Hepatocyte (in vitro differentiated cells): ENCODE measurements around the gene HEXD.

Experiments used
- EZH2phosphoT487 ChIP-seq: fragments of 200-600 bp; sonication (generic); IDR thresholded peaks from one replicate; pipeline ENCODE4 v1.6.1; 2018; ENCODE audit warnings: antibody characterized with exemption, mild to moderate bottlenecking, low read depth, moderate library complexity; ENCODE audit not compliant: unreplicated experiment, severe bottlenecking
- TF ChIP-seq, protein P1 (sequence below): fragments of 200-600 bp; sonication (generic); IDR thresholded peaks from 2 replicates; pipeline ENCODE4 v1.5.1; 2016; ENCODE audit warnings: antibody characterized with exemption, mild to moderate bottlenecking; ENCODE audit not compliant: poor library complexity

DNA sequence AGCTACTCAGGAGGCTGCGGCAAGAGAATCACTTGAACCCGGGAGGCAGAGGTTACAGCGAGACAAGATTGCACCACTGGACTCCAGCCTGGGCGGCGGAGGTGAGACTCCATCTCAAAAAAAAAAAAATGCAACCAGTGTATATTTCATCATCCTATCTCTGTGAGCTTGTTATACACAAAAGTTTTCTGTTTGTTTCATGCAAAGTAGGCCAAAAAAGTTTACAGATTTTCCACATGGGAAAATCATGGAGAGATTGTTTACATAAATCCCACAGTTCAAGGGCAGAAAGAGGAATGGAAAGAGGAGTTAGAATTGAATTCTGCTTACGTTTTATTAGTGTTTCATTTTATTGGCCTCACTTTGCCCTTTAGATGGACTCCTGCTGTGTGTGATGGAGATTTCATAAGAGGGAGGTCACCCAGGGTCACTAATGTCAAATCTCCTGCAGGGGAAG lies 65.1 kb downstream of the HEXD start:
- TF ChIP-seq, protein P1, sequence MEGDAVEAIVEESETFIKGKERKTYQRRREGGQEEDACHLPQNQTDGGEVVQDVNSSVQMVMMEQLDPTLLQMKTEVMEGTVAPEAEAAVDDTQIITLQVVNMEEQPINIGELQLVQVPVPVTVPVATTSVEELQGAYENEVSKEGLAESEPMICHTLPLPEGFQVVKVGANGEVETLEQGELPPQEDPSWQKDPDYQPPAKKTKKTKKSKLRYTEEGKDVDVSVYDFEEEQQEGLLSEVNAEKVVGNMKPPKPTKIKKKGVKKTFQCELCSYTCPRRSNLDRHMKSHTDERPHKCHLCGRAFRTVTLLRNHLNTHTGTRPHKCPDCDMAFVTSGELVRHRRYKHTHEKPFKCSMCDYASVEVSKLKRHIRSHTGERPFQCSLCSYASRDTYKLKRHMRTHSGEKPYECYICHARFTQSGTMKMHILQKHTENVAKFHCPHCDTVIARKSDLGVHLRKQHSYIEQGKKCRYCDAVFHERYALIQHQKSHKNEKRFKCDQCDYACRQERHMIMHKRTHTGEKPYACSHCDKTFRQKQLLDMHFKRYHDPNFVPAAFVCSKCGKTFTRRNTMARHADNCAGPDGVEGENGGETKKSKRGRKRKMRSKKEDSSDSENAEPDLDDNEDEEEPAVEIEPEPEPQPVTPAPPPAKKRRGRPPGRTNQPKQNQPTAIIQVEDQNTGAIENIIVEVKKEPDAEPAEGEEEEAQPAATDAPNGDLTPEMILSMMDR = no peak
- TF ChIP-seq EZH2phosphoT487 = no peak
